HepG2 (cell line): ENCODE data around the gene PRSS21. TPM values are rescaled to one million over a fixed set of nuclear protein-coding genes. Genes with fewer than 3 reads are reported as not detected.

Experiments used
- ATAC-seq: fragments of 200-7000 bp; cut with Tn5 transposase; 3 replicates; pipeline ENCODE4 v1.9.1; 2020; ENCODE audit warnings: mild to moderate bottlenecking, moderate library complexity
- BruUV-seq: library from RNA; stranded (reverse); fragments of 400-500 nt; replicated peaks from 2 replicates; lab custom pipeline; 2021; lab: Mats Ljungman, UMichigan
- CTCF ChIA-PET: fragments of 300-600 bp; formaldehyde crosslinking; extraction: SDS; loops from one replicate; lab custom pipeline; 2021; ENCODE audit warnings: low total read pairs, inconsistent platforms, low intra/inter-chr PET ratio; lab: Yijun Ruan, JAX
- POLR2A ChIA-PET: fragments of 350-600 bp; sonication (Branson Sonifier 250); formaldehyde crosslinking; loops from one replicate; lab custom pipeline; 2020; ENCODE audit warnings: antibody characterized with exemption, inconsistent platforms; lab: Yijun Ruan, JAX
- DNase-seq: peaks from one replicate; pipeline ENCODE4 v3.0.0-alpha.2; 2015; ENCODE audit warnings: low spot score
- FAIRE-seq: peaks from 3 replicates; lab custom pipeline; 2011; peaks lifted over from hg19 to GRCh38; lab: Jason Lieb, UNC
- H2AFZ ChIP-seq: one replicate; pipeline ENCODE4 v1.6.1; 2011; ENCODE audit warnings: low read length, inconsistent platforms
- H3K27ac ChIP-seq: fragments of 300-600 bp; 3 replicates; pipeline ENCODE4 v1.8.0; 2011; ENCODE audit warnings: mixed run types, mild to moderate bottlenecking, mixed read lengths, low read length, inconsistent platforms; ENCODE audit not compliant: insufficient read depth; ENCODE audit errors: extremely low read length
- H3K27me3 ChIP-seq, 2 experiments: fragments of 200-600 bp in 1 of 2; 2 replicates in 1 of 2; 3 replicates in 1 of 2; pipeline versions ENCODE4 v1.6.0 to v1.8.0; 2011; ENCODE audit warnings: low read length in 2 of 2, mild to moderate bottlenecking in 2 of 2, moderate library complexity in 2 of 2, inconsistent platforms in 1 of 2; ENCODE audit not compliant: insufficient read depth in 2 of 2, control insufficient read depth in 1 of 2
- H3K36me3 ChIP-seq, 2 experiments: fragments of 200-600 bp in 1 of 2; replicated peaks in 1 of 2; 2 replicates in 1 of 2; 3 replicates in 1 of 2; pipeline versions ENCODE4 v1.5.1 to v1.8.0; 2011; ENCODE audit warnings: low read length in 2 of 2, inconsistent platforms in 1 of 2; ENCODE audit not compliant: insufficient read depth in 2 of 2, control insufficient read depth in 1 of 2
- H3K4me1 ChIP-seq: 2 replicates; pipeline ENCODE4 v1.5.1; 2012; ENCODE audit warnings: low read length, inconsistent platforms; ENCODE audit not compliant: insufficient read depth
- H3K4me2 ChIP-seq: 2 replicates; pipeline ENCODE4 v1.6.0; 2011; ENCODE audit warnings: low read depth, low read length, inconsistent platforms
- H3K4me3 ChIP-seq, 3 experiments: fragments of 200-600 bp in 1 of 3; sonication (generic), shearing (Covaris generic) in 1 of 3; replicated peaks in 1 of 3; 2 replicates each; pipeline ENCODE4 v1.5.1; 2011 to 2016; ENCODE audit warnings: low read length in 3 of 3, inconsistent platforms in 2 of 3, low read depth in 2 of 3, mild to moderate bottlenecking in 2 of 3, control low read depth in 1 of 3, mixed read lengths in 1 of 3; ENCODE audit not compliant: insufficient read depth in 1 of 3
- H3K79me2 ChIP-seq: one replicate; pipeline ENCODE4 v1.6.1; 2011; ENCODE audit warnings: low read length, inconsistent platforms; ENCODE audit not compliant: insufficient read depth
- H3K9ac ChIP-seq: 2 replicates; pipeline ENCODE4 v1.6.0; 2011; ENCODE audit warnings: mild to moderate bottlenecking, low read depth, low read length, inconsistent platforms; ENCODE audit not compliant: insufficient read depth
- H3K9me3 ChIP-seq: 2 replicates; pipeline ENCODE4 v1.5.1; 2012; ENCODE audit warnings: mild to moderate bottlenecking, low read length
- H4K20me1 ChIP-seq: 2 replicates; pipeline ENCODE4 v1.6.0; 2011; ENCODE audit warnings: inconsistent platforms, mild to moderate bottlenecking, low read length, moderate library complexity; ENCODE audit not compliant: insufficient read depth
- JARID2 ChIP-seq: sonication (generic); formaldehyde crosslinking; IDR thresholded peaks from 2 replicates; pipeline ENCODE4 v1.8.1; 2023; ENCODE audit warnings: missing genetic modification reagents, inconsistent platforms; ENCODE audit not compliant: insufficient replicate concordance
- POLR2AphosphoS2 ChIP-seq: IDR thresholded peaks from 2 replicates; pipeline ENCODE4 v1.6.1; 2011; ENCODE audit warnings: low read depth, low read length, improper control_type of control experiment
- ZKSCAN8 ChIP-seq: IDR thresholded peaks from 2 replicates; pipeline ENCODE4 v1.6.1; 2016; ENCODE audit warnings: borderline replicate concordance, missing genetic modification reagents, missing compliant biosample characterization
- ZNF530 ChIP-seq: sonication (generic); formaldehyde crosslinking; IDR thresholded peaks from 2 replicates; pipeline ENCODE4 v1.5.0; 2020; ENCODE audit warnings: low read depth, mild to moderate bottlenecking, missing genetic modification reagents
- WGBS: methylation state at CpG from one replicate; pipeline ENCODE4 v1.1.6; 2017; ENCODE audit warnings: low lambda C conversion rate; 5-methylcytosine and 5-hydroxymethylcytosine counted together
- in situ Hi-C: cut with HindIII; loops from 2 replicates; pipeline ENCODE4 v1.10.0; 2017; ENCODE audit warnings: low pct_unique_long_range_greater_than_20kb; ENCODE audit not compliant: extremely low pct_ligation_motif_present
- intact Hi-C: fragments of 100-400 bp; cut with micrococcal nuclease; formaldehyde crosslinking; loops from one replicate; pipeline ENCODE4 v1.10.0; 2022; ENCODE audit not compliant: unreplicated experiment
- polyA plus RNA-seq, 8 experiments: library from polyadenylated mRNA; depleted of rRNA in 3 of 8; stranded (reverse) in 7 of 8; unstranded in 1 of 8; fragments of >200 nt; fragmentation: Illumina TruSeq in 4 of 8; extraction: Trizol in 4 of 8; gene quantifications; 2 replicates each; pipeline versions ENCODE4 v1.2.1 to v1.2.3, GENCODE V29; 2011 to 2016; ENCODE audit warnings: low read depth in 4 of 8, missing spikeins in 1 of 8, mixed read lengths in 1 of 8; ENCODE audit not compliant: insufficient read depth in 1 of 8
- total RNA-seq, 5 experiments: library from RNA; depleted of rRNA; stranded (reverse); fragments of >200 nt; fragmentation: Illumina TruSeq; extraction: Trizol; gene quantifications; 2 replicates each; pipeline ENCODE4 v1.2.3, GENCODE V29; 2016; ENCODE audit warnings: low read depth in 1 of 5
- TF ChIP-seq, protein P1 (sequence below), 2 experiments: fragments of 450-650 bp in 1 of 2; sonication (generic) in 1 of 2; formaldehyde crosslinking in 1 of 2; IDR thresholded peaks; 2 replicates each; pipeline versions ENCODE4 v1.6.1 to v1.8.0; 2016 to 2022; ENCODE audit warnings: antibody characterized with exemption in 1 of 2, mild to moderate bottlenecking in 1 of 2, missing genetic modification reagents in 1 of 2
- TF ChIP-seq, protein P2 (sequence below): sonication (generic); formaldehyde crosslinking; IDR thresholded peaks from 2 replicates; pipeline ENCODE4 v1.4.0; 2020; ENCODE audit warnings: missing genetic modification reagents

The PRSS21 gene
- total and polyA plus RNA-seq, 2 of the 13 experiments (the other 11 are each of a cell fraction or from before 2014, with no cell fraction given), result not detected

DNA sequence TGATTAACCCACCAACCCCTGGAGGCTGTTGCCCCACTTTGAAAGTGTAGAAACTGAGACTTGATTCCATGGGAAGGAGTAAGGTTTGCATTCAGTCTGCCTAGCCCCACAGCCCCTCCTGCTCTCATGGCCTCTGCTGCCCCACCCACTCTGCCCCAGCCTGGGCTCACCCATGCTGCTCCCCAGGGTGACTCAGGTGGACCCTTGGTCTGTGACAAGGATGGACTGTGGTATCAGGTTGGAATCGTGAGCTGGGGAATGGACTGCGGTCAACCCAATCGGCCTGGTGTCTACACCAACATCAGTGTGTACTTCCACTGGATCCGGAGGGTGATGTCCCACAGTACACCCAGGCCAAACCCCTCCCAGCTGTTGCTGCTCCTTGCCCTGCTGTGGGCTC lies 12.3 kb upstream of the PRSS21 start:
- in situ Hi-C loops, result no loop called here
- H4K20me1 ChIP-seq, result no peaks in the 10 kb centered on the region
- WGBS, result no CpG with 5 or more reads among the region's 4 CpGs
- H3K27me3 ChIP-seq, result peaks cover 0 to 33% of the 10 kb centered on the region in 2 experiments; a peak in 3 of 5 replicates
- intact Hi-C loops, result no loop called here
- FAIRE-seq, result no peak
- no peak overlapping the region for H3K4me2 ChIP-seq
- H2AFZ ChIP-seq, result no peak overlapping the region
- no peaks in the 10 kb centered on the region for H3K36me3 ChIP-seq
- peaks cover 4% of the 10 kb centered on the region; the same call in 1 of the 2 replicates for H3K9me3 ChIP-seq
- no peaks in the 10 kb centered on the region for H3K79me2 ChIP-seq
- H3K4me3 ChIP-seq, result no peak overlapping the region
- TF ChIP-seq, protein P1, sequence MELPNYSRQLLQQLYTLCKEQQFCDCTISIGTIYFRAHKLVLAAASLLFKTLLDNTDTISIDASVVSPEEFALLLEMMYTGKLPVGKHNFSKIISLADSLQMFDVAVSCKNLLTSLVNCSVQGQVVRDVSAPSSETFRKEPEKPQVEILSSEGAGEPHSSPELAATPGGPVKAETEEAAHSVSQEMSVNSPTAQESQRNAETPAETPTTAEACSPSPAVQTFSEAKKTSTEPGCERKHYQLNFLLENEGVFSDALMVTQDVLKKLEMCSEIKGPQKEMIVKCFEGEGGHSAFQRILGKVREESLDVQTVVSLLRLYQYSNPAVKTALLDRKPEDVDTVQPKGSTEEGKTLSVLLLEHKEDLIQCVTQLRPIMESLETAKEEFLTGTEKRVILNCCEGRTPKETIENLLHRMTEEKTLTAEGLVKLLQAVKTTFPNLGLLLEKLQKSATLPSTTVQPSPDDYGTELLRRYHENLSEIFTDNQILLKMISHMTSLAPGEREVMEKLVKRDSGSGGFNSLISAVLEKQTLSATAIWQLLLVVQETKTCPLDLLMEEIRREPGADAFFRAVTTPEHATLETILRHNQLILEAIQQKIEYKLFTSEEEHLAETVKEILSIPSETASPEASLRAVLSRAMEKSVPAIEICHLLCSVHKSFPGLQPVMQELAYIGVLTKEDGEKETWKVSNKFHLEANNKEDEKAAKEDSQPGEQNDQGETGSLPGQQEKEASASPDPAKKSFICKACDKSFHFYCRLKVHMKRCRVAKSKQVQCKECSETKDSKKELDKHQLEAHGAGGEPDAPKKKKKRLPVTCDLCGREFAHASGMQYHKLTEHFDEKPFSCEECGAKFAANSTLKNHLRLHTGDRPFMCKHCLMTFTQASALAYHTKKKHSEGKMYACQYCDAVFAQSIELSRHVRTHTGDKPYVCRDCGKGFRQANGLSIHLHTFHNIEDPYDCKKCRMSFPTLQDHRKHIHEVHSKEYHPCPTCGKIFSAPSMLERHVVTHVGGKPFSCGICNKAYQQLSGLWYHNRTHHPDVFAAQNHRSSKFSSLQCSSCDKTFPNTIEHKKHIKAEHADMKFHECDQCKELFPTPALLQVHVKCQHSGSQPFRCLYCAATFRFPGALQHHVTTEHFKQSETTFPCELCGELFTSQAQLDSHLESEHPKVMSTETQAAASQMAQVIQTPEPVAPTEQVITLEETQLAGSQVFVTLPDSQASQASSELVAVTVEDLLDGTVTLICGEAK (IDR thresholded peaks at IDR 0.05), result no peak
- TF ChIP-seq, protein P1 (CRISPR knock-in tag; IDR thresholded peaks at IDR 0.05), result no peak
- TF ChIP-seq ZNF530 (CRISPR knock-in tag), result no peak
- no peak for TF ChIP-seq POLR2AphosphoS2
- TF ChIP-seq, protein P2, sequence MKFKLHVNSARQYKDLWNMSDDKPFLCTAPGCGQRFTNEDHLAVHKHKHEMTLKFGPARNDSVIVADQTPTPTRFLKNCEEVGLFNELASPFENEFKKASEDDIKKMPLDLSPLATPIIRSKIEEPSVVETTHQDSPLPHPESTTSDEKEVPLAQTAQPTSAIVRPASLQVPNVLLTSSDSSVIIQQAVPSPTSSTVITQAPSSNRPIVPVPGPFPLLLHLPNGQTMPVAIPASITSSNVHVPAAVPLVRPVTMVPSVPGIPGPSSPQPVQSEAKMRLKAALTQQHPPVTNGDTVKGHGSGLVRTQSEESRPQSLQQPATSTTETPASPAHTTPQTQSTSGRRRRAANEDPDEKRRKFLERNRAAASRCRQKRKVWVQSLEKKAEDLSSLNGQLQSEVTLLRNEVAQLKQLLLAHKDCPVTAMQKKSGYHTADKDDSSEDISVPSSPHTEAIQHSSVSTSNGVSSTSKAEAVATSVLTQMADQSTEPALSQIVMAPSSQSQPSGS (CRISPR knock-in tag), result no peak
- no peak for TF ChIP-seq ZKSCAN8 (CRISPR knock-in tag)
- TF ChIP-seq JARID2, result no peak
- peak; percentile 58; the same call in 2 of the 3 replicates for ATAC-seq
- ChIA-PET POLR2A (no interaction called here), CTCF (no interaction called here)
- BruUV-seq, result no TSS peak
- H3K27ac ChIP-seq, result no peak overlapping the region
- no peak for DNase-seq
- peaks cover 12% of the 10 kb centered on the region for H3K4me1 ChIP-seq
- H3K9ac ChIP-seq, result no peak overlapping the region
